CD14-positive monocyte (primary cell): Measurements from ENCODE around the gene GCA. TPM values are rescaled to one million over a fixed set of nuclear protein-coding genes. Genes with fewer than 3 reads are reported as not detected.

Experiments
- DNase-seq, 3 donors: peaks; one replicate each; pipeline ENCODE4 v3.0.0-alpha.2; 2011 to 2022
- H2AFZ ChIP-seq: 2 replicates; pipeline ENCODE4 v1.6.0; 2012; ENCODE audit warnings: mild to moderate bottlenecking, low read depth, low read length, inconsistent platforms; ENCODE audit not compliant: insufficient read depth, poor library complexity, severe bottlenecking
- H3K27ac ChIP-seq, 2 donors: 1 replicate in 1 of 2; 2 replicates in 1 of 2; pipeline ENCODE4 v1.5.1; 2012 to 2013; ENCODE audit warnings: low read length in 2 of 2, control low read depth in 1 of 2, inconsistent platforms in 1 of 2, low read depth in 1 of 2, mild to moderate bottlenecking in 1 of 2
- H3K27me3 ChIP-seq, 2 donors: one replicate each; pipeline versions ENCODE4 v1.6.0 to v1.6.1; 2011 to 2013; ENCODE audit warnings: low read length in 2 of 2; ENCODE audit not compliant: control insufficient read depth in 2 of 2, insufficient read depth in 2 of 2
- H3K36me3 ChIP-seq, 2 donors: replicated peaks in 1 of 2; 1 replicate in 1 of 2; 2 replicates in 1 of 2; pipeline versions ENCODE4 v1.5.1 to v1.6.1; 2012 to 2013; ENCODE audit warnings: low read length in 2 of 2, control low read depth in 1 of 2, inconsistent platforms in 1 of 2, mild to moderate bottlenecking in 1 of 2; ENCODE audit not compliant: insufficient read depth in 2 of 2, control insufficient read depth in 1 of 2
- H3K4me1 ChIP-seq, 2 donors: 1 replicate in 1 of 2; 2 replicates in 1 of 2; pipeline versions ENCODE4 v1.5.1 to v1.6.1; 2012 to 2013; ENCODE audit warnings: low read length in 2 of 2, control low read depth in 1 of 2, inconsistent platforms in 1 of 2, mild to moderate bottlenecking in 1 of 2, moderate library complexity in 1 of 2; ENCODE audit not compliant: insufficient read depth in 2 of 2, control insufficient read depth in 1 of 2
- H3K4me2 ChIP-seq: replicated peaks from 2 replicates; pipeline ENCODE3; 2012; ENCODE audit warnings: low read length, moderate library complexity, mild to moderate bottlenecking; ENCODE audit not compliant: poor library complexity, severe bottlenecking; ENCODE audit errors: extremely low read depth
- H3K4me3 ChIP-seq, 3 experiments: fragments of 200-600 bp in 1 of 3; sonication (generic) in 1 of 3; replicated peaks in 1 of 3; 1 replicate in 2 of 3; 2 replicates in 1 of 3; pipeline ENCODE4 v1.5.1; 2011 to 2013; ENCODE audit warnings: low read length in 3 of 3, mild to moderate bottlenecking in 3 of 3, control low read depth in 2 of 3, low read depth in 2 of 3, inconsistent platforms in 1 of 3, moderate library complexity in 1 of 3
- H3K79me2 ChIP-seq: 2 replicates; pipeline ENCODE4 v1.6.0; 2012; ENCODE audit warnings: mild to moderate bottlenecking, control low read depth, inconsistent platforms, low read length, moderate library complexity; ENCODE audit not compliant: insufficient read depth
- H3K9ac ChIP-seq: 2 replicates; pipeline ENCODE4 v1.6.0; 2017; ENCODE audit warnings: low read length, mild to moderate bottlenecking; ENCODE audit not compliant: insufficient read depth, poor library complexity, severe bottlenecking
- H3K9me3 ChIP-seq, 2 donors: replicated peaks in 1 of 2; 1 replicate in 1 of 2; 2 replicates in 1 of 2; pipeline versions ENCODE4 v1.5.1 to v1.6.1; 2012 to 2013; ENCODE audit warnings: low read length in 2 of 2, control low read depth in 1 of 2; ENCODE audit not compliant: control insufficient read depth in 1 of 2, insufficient read depth in 1 of 2
- H4K20me1 ChIP-seq: 2 replicates; pipeline ENCODE4 v1.6.0; 2012; ENCODE audit warnings: mild to moderate bottlenecking, low read length, control low read depth, moderate library complexity; ENCODE audit not compliant: insufficient read depth
- H3K27ac Mint-ChIP-seq, 7 donors: one replicate each; pipeline ENCODE4 v1.8.0; 2020; ENCODE audit warnings: mild to moderate bottlenecking in 7 of 7, mixed read lengths in 7 of 7, moderate library complexity in 6 of 7, inconsistent platforms in 2 of 7
- H3K27me3 Mint-ChIP-seq, 3 donors: one replicate each; pipeline ENCODE4 v1.8.0; 2021 to 2022; ENCODE audit warnings: low read depth in 3 of 3, mild to moderate bottlenecking in 3 of 3, mixed read lengths in 3 of 3, moderate library complexity in 3 of 3, inconsistent platforms in 1 of 3
- H3K36me3 Mint-ChIP-seq, 2 donors: one replicate each; pipeline ENCODE4 v1.8.0; 2020; ENCODE audit warnings: mixed read lengths in 2 of 2, inconsistent platforms in 1 of 2, mild to moderate bottlenecking in 1 of 2
- H3K4me1 Mint-ChIP-seq: one replicate; pipeline ENCODE4 v1.8.0; 2020; ENCODE audit warnings: mild to moderate bottlenecking, mixed read lengths
- H3K4me3 Mint-ChIP-seq, 2 donors: one replicate each; pipeline ENCODE4 v1.8.0; 2020; ENCODE audit warnings: mild to moderate bottlenecking in 2 of 2, mixed read lengths in 2 of 2, moderate library complexity in 1 of 2
- H3K9me3 Mint-ChIP-seq, 7 donors: one replicate each; pipeline ENCODE4 v1.8.0; 2020 to 2022; ENCODE audit warnings: mixed read lengths in 7 of 7, mild to moderate bottlenecking in 6 of 7, moderate library complexity in 6 of 7, inconsistent platforms in 2 of 7
- CTCF ChIP-seq: fragments of 200-600 bp; IDR thresholded peaks from one replicate; pipeline ENCODE4 v1.8.0; 2022; ENCODE audit warnings: antibody characterized with exemption, mild to moderate bottlenecking
- WGBS: methylation state at CpG from one replicate; pipeline ENCODE4 v1.1.5; 2013; ENCODE audit warnings: missing lambda C conversion rate; ENCODE audit not compliant: insufficient coverage; 5-methylcytosine and 5-hydroxymethylcytosine counted together
- intact Hi-C, 2 donors: fragments of 100-400 bp; cut with micrococcal nuclease; formaldehyde crosslinking; loops; one replicate each; pipeline versions ENCODE4 v1.15.0 to v1.15.1; 2023
- polyA plus RNA-seq, 3 donors: library from polyadenylated mRNA; depleted of rRNA in 1 of 3; unstranded in 2 of 3; stranded (reverse) in 1 of 3; fragments of 300-500 nt in 2 of 3; fragments of >200 nt in 1 of 3; fragmentation: Illumina TruSeq in 2 of 3; gene quantifications; 1 replicate in 2 of 3; 2 replicates in 1 of 3; pipeline ENCODE4 v1.2.3, GENCODE V29; 2012 to 2021

Gene GCA
- polyA plus RNA-seq, 3 donors = 129 to 441 (median 400) TPM

- no peaks in the 10 kb centered on the region for H3K27me3 ChIP-seq
- H3K4me1 Mint-ChIP-seq = peaks cover 10% of the 10 kb centered on the region
- intact Hi-C loops = no loop called here
- TF ChIP-seq CTCF = no peak
- H3K27ac ChIP-seq = no peak overlapping the region
- H3K27ac Mint-ChIP-seq = no peak overlapping the region
- no peak overlapping the region for H3K4me3 ChIP-seq
- H3K27me3 Mint-ChIP-seq = no peaks in the 10 kb centered on the region
- peaks cover 3 to 4% of the 10 kb centered on the region in 2 donors for H3K4me1 ChIP-seq
- no peak overlapping the region for H3K4me3 Mint-ChIP-seq
- no peaks in the 10 kb centered on the region for H3K9me3 Mint-ChIP-seq
- no peaks in the 10 kb centered on the region for H3K79me2 ChIP-seq
- H3K9me3 ChIP-seq = no peaks in the 10 kb centered on the region
- no peak overlapping the region for H2AFZ ChIP-seq
- no peak overlapping the region for H3K9ac ChIP-seq
- peaks cover 19 to 33% of the 10 kb centered on the region in 2 donors for H3K36me3 Mint-ChIP-seq
- H3K4me2 ChIP-seq = no peak overlapping the region
- H4K20me1 ChIP-seq = peaks cover 16% of the 10 kb centered on the region
- no peak for DNase-seq
- H3K36me3 ChIP-seq = peaks cover 26 to 61% of the 10 kb centered on the region in 2 donors
These were observed 43.7 kb upstream of the GCA start for GRCh38 chr2:162300266-162300665.

DNA sequence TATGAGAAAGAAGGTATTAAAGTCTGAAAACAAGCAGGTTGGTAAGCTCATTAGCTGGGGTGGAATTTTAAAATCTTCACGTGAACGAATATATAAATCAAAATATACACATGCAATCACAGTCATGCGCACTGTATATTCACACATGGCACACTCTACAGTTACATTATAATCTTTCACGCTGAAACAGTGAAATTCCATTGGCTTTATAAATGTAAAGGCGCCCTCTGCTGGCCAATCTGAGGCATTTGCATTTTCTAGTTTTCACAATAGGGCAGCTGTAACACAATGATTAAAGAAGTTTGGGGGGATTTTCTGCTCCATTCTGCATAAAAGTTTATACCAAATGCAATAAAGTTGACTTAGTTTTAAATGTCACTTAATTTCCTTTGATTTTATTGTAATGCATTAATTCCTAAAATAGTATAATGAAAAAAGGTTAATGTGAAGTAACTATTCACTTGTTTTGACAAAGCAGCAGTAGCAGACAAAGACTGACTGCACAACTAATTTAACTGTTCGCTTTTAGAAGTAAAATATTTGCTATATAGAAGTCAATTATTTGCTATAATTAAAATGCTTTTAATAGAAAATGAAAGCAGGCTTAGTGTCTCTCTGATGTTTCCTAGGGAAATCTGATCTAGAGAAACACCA is 42.7 kb upstream of the GCA start:
- Mint-ChIP-seq H3K9me3 (no peaks in the 10 kb centered on the region), H3K27me3 (no peaks in the 10 kb centered on the region), H3K4me3 (no peak overlapping the region), H3K36me3 (peaks cover 21 to 37% of the 10 kb centered on the region in 2 donors), H3K4me1 (peaks cover 10% of the 10 kb centered on the region), H3K27ac (no peak overlapping the region)
- Histone ChIP-seq H3K79me2 (no peaks in the 10 kb centered on the region), H2AFZ (no peak overlapping the region), H3K4me2 (no peak overlapping the region), H3K4me1 (peaks cover 3 to 4% of the 10 kb centered on the region in 2 donors), H3K27me3 (no peaks in the 10 kb centered on the region), H3K4me3 (no peak overlapping the region), H3K9me3 (no peaks in the 10 kb centered on the region), H3K27ac (peak overlapping the region in 1 of 2 donors; percentile 49), H4K20me1 (peaks cover 16% of the 10 kb centered on the region), H3K36me3 (peaks cover 36 to 67% of the 10 kb centered on the region in 2 donors), H3K9ac (no peak overlapping the region)
- peak; percentile 93 for TF ChIP-seq CTCF
- intact Hi-C loops = no loop called here
- WGBS = no CpG with 5 or more reads among the region's 6 CpGs
- peak; percentile 38 to 73 (median 65) for DNase-seq
